Natural killer cell (primary cell): Measurements from ENCODE around the gene TTC28. TPM values are rescaled to one million over a fixed set of nuclear protein-coding genes. Genes with fewer than 3 reads are reported as not detected.
"Not testable (repeated sequence)": the region's sequence is repeated elsewhere in the genome, so short reads cannot be mapped to it uniquely, and the experiment has no call there.

ENCODE experiments used
- ATAC-seq, 3 donors: fragments of 150-1000 bp in 2 of 3; fragments of 200-7000 bp in 1 of 3; cut with Tn5 transposase; 1 replicate in 1 of 3; 2 replicates in 2 of 3; pipeline ENCODE4 v1.10.0; 2021; ENCODE audit warnings: mild to moderate bottlenecking in 2 of 3, moderate library complexity in 2 of 3
- DNase-seq, 2 donors: peaks; one replicate each; pipeline versions ENCODE4 v3.0.0 to v3.0.0-alpha.2; 2013 to 2021; ENCODE audit warnings: mixed read lengths in 1 of 2
- H3K27ac ChIP-seq: one replicate; pipeline ENCODE4 v1.5.1; 2013; ENCODE audit warnings: mild to moderate bottlenecking, low read length
- H3K27me3 ChIP-seq: one replicate; pipeline ENCODE4 v1.6.1; 2013; ENCODE audit warnings: low read length; ENCODE audit not compliant: control insufficient read depth, insufficient read depth
- H3K36me3 ChIP-seq: one replicate; pipeline ENCODE4 v1.6.1; 2013; ENCODE audit warnings: low read length; ENCODE audit not compliant: control insufficient read depth, insufficient read depth
- H3K4me1 ChIP-seq: one replicate; pipeline ENCODE4 v1.6.1; 2013; ENCODE audit warnings: low read length; ENCODE audit not compliant: control insufficient read depth, insufficient read depth
- H3K4me3 ChIP-seq: one replicate; pipeline ENCODE4 v1.5.1; 2013; ENCODE audit warnings: low read length
- H3K9me3 ChIP-seq: one replicate; pipeline ENCODE4 v1.6.1; 2013; ENCODE audit warnings: low read length; ENCODE audit not compliant: control insufficient read depth, insufficient read depth
- H3K27ac Mint-ChIP-seq, 2 donors: one replicate each; pipeline ENCODE4 v1.8.0; 2022; ENCODE audit warnings: mild to moderate bottlenecking in 2 of 2, mixed read lengths in 2 of 2, moderate library complexity in 1 of 2
- H3K27me3 Mint-ChIP-seq, 2 donors: one replicate each; pipeline ENCODE4 v1.8.0; 2022; ENCODE audit warnings: low read depth in 2 of 2, mixed read lengths in 2 of 2
- H3K36me3 Mint-ChIP-seq: one replicate; pipeline ENCODE4 v1.8.0; 2022; ENCODE audit warnings: mixed read lengths
- H3K4me1 Mint-ChIP-seq, 2 donors: one replicate each; pipeline ENCODE4 v1.8.0; 2022; ENCODE audit warnings: mixed read lengths in 2 of 2
- H3K4me3 Mint-ChIP-seq: one replicate; pipeline ENCODE4 v1.8.0; 2022; ENCODE audit warnings: mild to moderate bottlenecking, moderate library complexity, mixed read lengths
- H3K9me3 Mint-ChIP-seq, 2 donors: one replicate each; pipeline ENCODE4 v1.8.0; 2022; ENCODE audit warnings: mixed read lengths in 2 of 2
- WGBS: methylation state at CpG from one replicate; pipeline ENCODE4 v1.1.7; 2013; ENCODE audit warnings: missing lambda C conversion rate; ENCODE audit not compliant: insufficient coverage; 5-methylcytosine and 5-hydroxymethylcytosine counted together
- intact Hi-C: fragments of 100-400 bp; cut with micrococcal nuclease; formaldehyde crosslinking; loops from one replicate; pipeline ENCODE4 v1.14.2; 2022
- total RNA-seq, 4 donors: library from RNA; stranded (reverse); fragments of 120-200 nt in 1 of 4; gene quantifications; one replicate each; pipeline versions ENCODE4 v1.2.3 to v1.2.4, GENCODE V29; 2013 to 2022
- TF ChIP-seq, protein P1 (sequence below): fragments of 200-600 bp; IDR thresholded peaks from one replicate; pipeline ENCODE4 v1.8.0; 2022; ENCODE audit warnings: antibody characterized with exemption

Gene TTC28
- total RNA-seq, 3 donors from 2014 or later (not counting 1 experiment from before 2014, with no cell fraction given), result 4.1 to 10.0 (median 8.6) TPM

DNA sequence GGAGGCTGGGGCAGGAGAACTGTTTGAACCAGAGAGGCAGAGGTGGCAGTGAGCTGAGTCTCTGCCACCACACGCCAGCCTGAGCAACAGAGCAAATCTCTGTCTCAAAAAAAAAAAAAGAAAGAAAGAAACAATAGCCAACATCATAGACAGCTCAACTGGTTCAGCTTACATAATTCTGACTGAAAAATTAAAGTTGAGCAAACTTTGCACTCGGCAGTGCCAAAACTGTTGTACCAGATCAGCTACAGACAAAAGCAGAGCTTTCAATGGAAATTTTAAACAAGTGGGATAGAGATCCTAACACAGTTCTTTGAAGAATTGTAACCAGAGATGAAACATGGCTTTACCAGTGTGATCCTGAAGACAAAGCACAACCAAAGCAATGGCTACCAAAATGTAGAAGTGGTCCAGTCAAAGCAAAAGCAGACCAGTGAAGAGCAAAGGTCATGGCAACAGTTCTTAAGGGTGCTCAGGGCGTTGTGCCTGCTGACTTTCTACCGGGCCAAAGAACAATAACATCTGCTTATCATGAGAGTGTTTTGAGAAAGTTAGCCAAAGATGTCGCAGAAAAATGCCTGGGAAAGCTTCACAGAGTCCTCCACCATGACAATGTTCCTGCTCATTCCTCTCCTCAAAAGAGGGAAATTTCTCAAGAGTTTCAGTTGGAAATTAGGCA lies 59.3 kb downstream of the TTC28 start:
- TF ChIP-seq, protein P1, sequence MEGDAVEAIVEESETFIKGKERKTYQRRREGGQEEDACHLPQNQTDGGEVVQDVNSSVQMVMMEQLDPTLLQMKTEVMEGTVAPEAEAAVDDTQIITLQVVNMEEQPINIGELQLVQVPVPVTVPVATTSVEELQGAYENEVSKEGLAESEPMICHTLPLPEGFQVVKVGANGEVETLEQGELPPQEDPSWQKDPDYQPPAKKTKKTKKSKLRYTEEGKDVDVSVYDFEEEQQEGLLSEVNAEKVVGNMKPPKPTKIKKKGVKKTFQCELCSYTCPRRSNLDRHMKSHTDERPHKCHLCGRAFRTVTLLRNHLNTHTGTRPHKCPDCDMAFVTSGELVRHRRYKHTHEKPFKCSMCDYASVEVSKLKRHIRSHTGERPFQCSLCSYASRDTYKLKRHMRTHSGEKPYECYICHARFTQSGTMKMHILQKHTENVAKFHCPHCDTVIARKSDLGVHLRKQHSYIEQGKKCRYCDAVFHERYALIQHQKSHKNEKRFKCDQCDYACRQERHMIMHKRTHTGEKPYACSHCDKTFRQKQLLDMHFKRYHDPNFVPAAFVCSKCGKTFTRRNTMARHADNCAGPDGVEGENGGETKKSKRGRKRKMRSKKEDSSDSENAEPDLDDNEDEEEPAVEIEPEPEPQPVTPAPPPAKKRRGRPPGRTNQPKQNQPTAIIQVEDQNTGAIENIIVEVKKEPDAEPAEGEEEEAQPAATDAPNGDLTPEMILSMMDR, result no peak
- DNase-seq (no peak), ATAC-seq (no peak)
- Mint-ChIP-seq H3K27me3 (peaks cover 50 to 58% of the 10 kb centered on the region in 2 donors), H3K4me3 (no peak overlapping the region), H3K27ac (no peak overlapping the region), H3K9me3 (no peaks in the 10 kb centered on the region), H3K36me3 (no peaks in the 10 kb centered on the region), H3K4me1 (no peaks in the 10 kb centered on the region)
- Histone ChIP-seq H3K9me3 (no peaks in the 10 kb centered on the region), H3K27me3 (peaks cover 8% of the 10 kb centered on the region), H3K4me3 (no peak overlapping the region), H3K4me1 (no peaks in the 10 kb centered on the region), H3K27ac (no peak overlapping the region), H3K36me3 (no peaks in the 10 kb centered on the region)
- 95% methylated on average over 5 of the region's 5 CpGs for WGBS
- intact Hi-C loops, result no loop called here

DNA sequence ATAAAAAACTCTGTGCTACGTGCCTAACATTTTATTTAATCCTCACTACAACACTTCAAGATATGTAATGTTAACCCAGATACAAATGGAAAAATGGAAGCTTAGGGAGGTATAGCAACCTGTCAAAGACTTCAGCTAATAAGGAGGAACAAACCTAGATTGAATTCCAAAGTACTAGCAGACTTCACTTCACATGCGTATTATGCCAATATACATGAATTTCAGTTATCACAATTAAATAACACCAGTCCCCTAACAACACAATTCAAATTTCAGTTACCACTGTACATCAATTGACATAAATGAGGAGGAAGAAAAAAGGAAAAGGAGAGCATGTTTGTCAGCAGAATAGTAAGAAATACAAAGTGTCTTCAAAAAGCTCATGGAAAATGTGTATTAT lies 60.4 kb downstream of the TTC28 start:
- no peak overlapping the region for H3K27ac Mint-ChIP-seq
- no peaks in the 10 kb centered on the region for H3K9me3 Mint-ChIP-seq
- no peak for ATAC-seq
- peaks cover 46 to 57% of the 10 kb centered on the region in 2 donors for H3K27me3 Mint-ChIP-seq
- no peak for DNase-seq
- no peaks in the 10 kb centered on the region for H3K4me1 Mint-ChIP-seq
- H3K36me3 ChIP-seq, result no peaks in the 10 kb centered on the region
- intact Hi-C loops, result no loop called here
- no peaks in the 10 kb centered on the region for H3K9me3 ChIP-seq
- H3K4me3 Mint-ChIP-seq, result no peak overlapping the region
- no peaks in the 10 kb centered on the region for H3K36me3 Mint-ChIP-seq
- no peak overlapping the region for H3K4me3 ChIP-seq
- peaks cover 8% of the 10 kb centered on the region for H3K27me3 ChIP-seq
- WGBS, result 100% methylated on average over 1 of the region's 2 CpGs
- TF ChIP-seq, protein P1, result no peak
- H3K27ac ChIP-seq, result no peak overlapping the region
- no peaks in the 10 kb centered on the region for H3K4me1 ChIP-seq

GRCh38 chr22:28615423-28615822 lies 64.2 kb downstream of the TTC28 start:
- H3K4me1 ChIP-seq, H3K4me1 Mint-ChIP-seq, H3K4me3 ChIP-seq, H3K27ac ChIP-seq, H3K36me3 Mint-ChIP-seq, intact Hi-C loops, H3K9me3 Mint-ChIP-seq, H3K27me3 ChIP-seq, H3K9me3 ChIP-seq, H3K36me3 ChIP-seq, ATAC-seq, H3K27ac Mint-ChIP-seq, H3K4me3 Mint-ChIP-seq, DNase-seq: not testable (repeated sequence)
- WGBS, result 85% methylated on average over 3 of the region's 4 CpGs
- H3K27me3 Mint-ChIP-seq, result peaks cover 50 to 62% of the 10 kb centered on the region in 2 donors

DNA sequence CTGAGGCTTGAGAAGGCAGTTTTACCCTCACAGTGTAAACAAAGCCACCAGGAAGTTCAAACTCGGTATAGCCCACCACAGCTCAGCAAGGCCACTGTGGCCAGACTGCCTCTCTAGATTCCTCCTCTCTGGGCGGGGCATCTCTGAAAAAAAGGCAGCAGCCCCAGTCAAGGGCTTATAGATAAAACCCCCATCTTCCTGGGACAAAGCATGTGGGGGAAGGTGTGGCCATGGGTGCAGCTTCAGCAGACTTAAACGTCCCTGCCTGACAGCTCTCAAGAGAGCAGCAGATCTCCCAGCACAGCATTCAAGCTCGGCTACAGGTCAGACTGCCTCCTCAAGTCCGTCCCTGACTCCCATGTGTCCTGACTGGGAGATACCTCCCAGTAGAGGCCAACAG lies 69.7 kb downstream of the TTC28 start:
- Mint-ChIP-seq H3K36me3 (no peaks in the 10 kb centered on the region), H3K4me3 (no peak overlapping the region), H3K27me3 (peaks cover 45 to 80% of the 10 kb centered on the region in 2 donors), H3K4me1 (no peaks in the 10 kb centered on the region), H3K27ac (no peak overlapping the region), H3K9me3 (no peaks in the 10 kb centered on the region)
- intact Hi-C loops, result no loop called here
- no peak for ATAC-seq
- TF ChIP-seq, protein P1, result no peak
- Histone ChIP-seq H3K9me3 (no peaks in the 10 kb centered on the region), H3K36me3 (no peaks in the 10 kb centered on the region), H3K4me1 (no peaks in the 10 kb centered on the region), H3K27ac (no peak overlapping the region), H3K4me3 (no peak overlapping the region), H3K27me3 (peaks cover 5% of the 10 kb centered on the region)
- DNase-seq, result no peak
- 75% methylated on average over 4 of the region's 5 CpGs for WGBS
